Measurements from ENCODE around the gene NEURL3. TPM values are rescaled to one million over a fixed set of nuclear protein-coding genes. Genes with fewer than 3 reads are reported as not detected.

NEURL3 gene
- total and polyA plus RNA-seq, 2 donors from 2014 or later, result 3.2 to 11.1 TPM

- no peak overlapping the region for H3K9ac ChIP-seq (ENCODE audit: low read length in 3 of 3)
- no peak overlapping the region for H3K4me3 ChIP-seq (ENCODE audit: low read length in 3 of 3)
- FAIRE-seq (no peak), DNase-seq (no peak)
- H3K9me3 ChIP-seq (ENCODE audit: control insufficient read depth in 2 of 3, insufficient read depth in 1 of 3, low read length in 3 of 3), result no peaks in the 10 kb centered on the region
- H3K27ac ChIP-seq (ENCODE audit: low read depth in 2 of 2, low read length in 2 of 2), result no peak overlapping the region
- TF ChIP-seq, protein P1, sequence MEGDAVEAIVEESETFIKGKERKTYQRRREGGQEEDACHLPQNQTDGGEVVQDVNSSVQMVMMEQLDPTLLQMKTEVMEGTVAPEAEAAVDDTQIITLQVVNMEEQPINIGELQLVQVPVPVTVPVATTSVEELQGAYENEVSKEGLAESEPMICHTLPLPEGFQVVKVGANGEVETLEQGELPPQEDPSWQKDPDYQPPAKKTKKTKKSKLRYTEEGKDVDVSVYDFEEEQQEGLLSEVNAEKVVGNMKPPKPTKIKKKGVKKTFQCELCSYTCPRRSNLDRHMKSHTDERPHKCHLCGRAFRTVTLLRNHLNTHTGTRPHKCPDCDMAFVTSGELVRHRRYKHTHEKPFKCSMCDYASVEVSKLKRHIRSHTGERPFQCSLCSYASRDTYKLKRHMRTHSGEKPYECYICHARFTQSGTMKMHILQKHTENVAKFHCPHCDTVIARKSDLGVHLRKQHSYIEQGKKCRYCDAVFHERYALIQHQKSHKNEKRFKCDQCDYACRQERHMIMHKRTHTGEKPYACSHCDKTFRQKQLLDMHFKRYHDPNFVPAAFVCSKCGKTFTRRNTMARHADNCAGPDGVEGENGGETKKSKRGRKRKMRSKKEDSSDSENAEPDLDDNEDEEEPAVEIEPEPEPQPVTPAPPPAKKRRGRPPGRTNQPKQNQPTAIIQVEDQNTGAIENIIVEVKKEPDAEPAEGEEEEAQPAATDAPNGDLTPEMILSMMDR (IDR thresholded peaks at IDR 0.05; ENCODE audit: borderline replicate concordance, extremely low read depth, insufficient read depth), result no peak
- H3K27me3 ChIP-seq (ENCODE audit: control insufficient read depth, insufficient read depth, low read length), result no peaks in the 10 kb centered on the region
- intact Hi-C loops (cut with DNase I), result loop anchor here (10.0 kb wide), 1 partner anchor 105 kb away; no protein-coding TSS in a partner anchor
- H3K36me3 ChIP-seq (ENCODE audit: control insufficient read depth in 2 of 3, insufficient read depth in 3 of 3, low read length in 3 of 3), result no peaks in the 10 kb centered on the region
- peaks cover 5 to 33% (median 21%) of the 10 kb centered on the region in 3 donors for H3K4me1 ChIP-seq (ENCODE audit: control insufficient read depth in 2 of 3, insufficient read depth in 2 of 3, low read depth in 1 of 3, low read length in 3 of 3)
Observed at GRCh38 chr2:96509847-96510230, 4.7 kb upstream of the NEURL3 start.

DNA sequence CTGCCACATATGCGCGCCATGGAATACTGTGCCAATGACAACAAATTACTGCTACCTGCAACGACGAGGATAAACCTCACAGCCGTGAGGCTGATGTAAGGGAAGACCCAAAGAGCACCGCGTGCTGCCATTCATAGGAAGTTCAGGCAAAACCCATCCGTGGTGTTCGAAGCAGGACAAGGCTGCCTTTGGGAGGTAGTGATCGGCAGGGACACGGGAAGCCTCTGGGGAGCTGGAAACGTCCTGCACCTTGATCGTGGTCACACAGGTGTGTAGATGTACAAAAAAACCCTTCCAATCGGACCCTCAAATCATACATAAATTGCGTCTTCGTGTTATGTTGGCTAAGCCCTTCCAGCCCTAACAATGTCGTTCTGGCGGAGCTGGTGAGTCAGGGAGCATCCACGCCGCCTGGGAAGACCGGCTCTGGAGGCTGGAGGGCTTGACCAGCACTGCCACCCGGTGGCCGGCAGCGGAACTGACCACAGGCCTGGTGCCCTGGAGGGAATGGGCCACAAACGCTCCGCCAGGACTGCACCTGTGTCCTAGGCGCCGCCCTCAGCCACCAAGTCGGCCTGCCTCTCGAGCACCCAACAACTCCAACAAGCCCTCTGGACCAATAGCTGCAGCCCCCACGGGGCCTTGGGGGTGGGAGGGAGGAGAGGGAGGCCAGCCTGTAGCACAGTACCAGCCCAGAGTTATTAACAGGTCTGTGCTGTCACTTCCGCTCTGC lies 4.1 kb upstream of the NEURL3 start:
- intact Hi-C loops (cut with DNase I), result loop anchor here (10.0 kb wide), 1 partner anchor 104 kb away; no protein-coding TSS in a partner anchor
- no peak for FAIRE-seq
- H3K4me1 ChIP-seq (ENCODE audit: control insufficient read depth in 2 of 3, insufficient read depth in 2 of 3, low read depth in 1 of 3, low read length in 3 of 3), result peaks cover 5 to 34% (median 22%) of the 10 kb centered on the region in 3 donors

GRCh38 chr2:96508521-96509113 lies 3.5 kb upstream of the NEURL3 start:
- TF ChIP-seq, protein P1 (IDR thresholded peaks at IDR 0.05; ENCODE audit: borderline replicate concordance, extremely low read depth, insufficient read depth), result no peak
- no peak for FAIRE-seq
- H3K9me3 ChIP-seq (ENCODE audit: control insufficient read depth in 2 of 3, insufficient read depth in 1 of 3, low read length in 3 of 3), result no peaks in the 10 kb centered on the region
- peaks cover 5 to 36% (median 22%) of the 10 kb centered on the region in 3 donors for H3K4me1 ChIP-seq (ENCODE audit: control insufficient read depth in 2 of 3, insufficient read depth in 2 of 3, low read depth in 1 of 3, low read length in 3 of 3)
- no peaks in the 10 kb centered on the region for H3K36me3 ChIP-seq (ENCODE audit: control insufficient read depth in 2 of 3, insufficient read depth in 3 of 3, low read length in 3 of 3)
- peak in 2 of 5 donors; percentile 50 to 72 for DNase-seq
- no peaks in the 10 kb centered on the region for H3K27me3 ChIP-seq (ENCODE audit: control insufficient read depth, insufficient read depth, low read length)
- intact Hi-C loops (cut with DNase I), result loop anchor here (10.0 kb wide), 1 partner anchor 104 kb away; no protein-coding TSS in a partner anchor
- no peak overlapping the region for H3K27ac ChIP-seq (ENCODE audit: low read depth in 2 of 2, low read length in 2 of 2)
- no peak overlapping the region for H3K9ac ChIP-seq (ENCODE audit: low read length in 3 of 3)
- H3K4me3 ChIP-seq (ENCODE audit: low read length in 3 of 3), result peak overlapping the region in 1 of 3 donors; percentile 61

More for the DNA sequence above, 4.1 kb upstream of the NEURL3 start:
- Histone ChIP-seq H3K27me3 (ENCODE audit: control insufficient read depth, insufficient read depth, low read length) (no peaks in the 10 kb centered on the region), H3K4me3 (ENCODE audit: low read length in 3 of 3) (no peak overlapping the region), H3K27ac (ENCODE audit: low read depth in 2 of 2, low read length in 2 of 2) (no peak overlapping the region), H3K36me3 (ENCODE audit: control insufficient read depth in 2 of 3, insufficient read depth in 3 of 3, low read length in 3 of 3) (no peaks in the 10 kb centered on the region), H3K9ac (ENCODE audit: low read length in 3 of 3) (no peak overlapping the region), H3K9me3 (ENCODE audit: control insufficient read depth in 2 of 3, insufficient read depth in 1 of 3, low read length in 3 of 3) (no peaks in the 10 kb centered on the region)
- TF ChIP-seq, protein P1 (IDR thresholded peaks at IDR 0.05; ENCODE audit: borderline replicate concordance, extremely low read depth, insufficient read depth), result peak; percentile 99
- peak; percentile 90 to 96 (median 93) for DNase-seq
